GM12878 (cell line): ENCODE data around the gene ENOX2.

Source experiments
- ASH2L ChIP-seq: fragments of 300-600, 200-600 bp; sonication (generic); IDR thresholded peaks from 2 replicates; pipeline ENCODE4 v1.6.1; 2017; ENCODE audit warnings: low read depth, mild to moderate bottlenecking, borderline replicate concordance
- CTCF ChIP-seq, 3 experiments: IDR thresholded peaks in 2 of 3; conservative IDR thresholded peaks in 1 of 3; 2 replicates each; pipeline ENCODE4 v1.5.1; 2011; ENCODE audit warnings: low read depth in 3 of 3, low read length in 3 of 3, mild to moderate bottlenecking in 3 of 3, control low read depth in 2 of 3, moderate library complexity in 2 of 3, inconsistent platforms in 1 of 3, mixed read lengths in 1 of 3; ENCODE audit not compliant: control insufficient read depth in 2 of 3, insufficient read depth in 1 of 3; ENCODE audit errors: extremely low read depth in 1 of 3
- EP300 ChIP-seq, 2 experiments: fragments of 150-350 bp in 1 of 2; IDR thresholded peaks; 2 replicates each; pipeline ENCODE4 v1.6.1; 2011 to 2012; ENCODE audit warnings: low read depth in 2 of 2, low read length in 2 of 2, borderline replicate concordance in 1 of 2, improper control_type of control experiment in 1 of 2, inconsistent platforms in 1 of 2; ENCODE audit not compliant: control insufficient read depth in 1 of 2
- EZH2 ChIP-seq: IDR thresholded peaks from 2 replicates; pipeline ENCODE4 v1.6.1; 2012; ENCODE audit warnings: low read depth, mild to moderate bottlenecking, control low read depth, inconsistent platforms, low read length, borderline replicate concordance; ENCODE audit not compliant: control insufficient read depth
- IRF3 ChIP-seq: fragments of 450-650 bp; IDR thresholded peaks from 2 replicates; pipeline ENCODE4 v1.6.1; 2014; ENCODE audit warnings: mild to moderate bottlenecking
- MAX ChIP-seq: IDR thresholded peaks from 2 replicates; pipeline ENCODE4 v1.6.1; 2012; ENCODE audit warnings: low read depth, low read length, improper control_type of control experiment
- POLR2A ChIP-seq: IDR thresholded peaks from 2 replicates; pipeline ENCODE4 v1.6.1; 2011; ENCODE audit warnings: low read depth, mild to moderate bottlenecking, low read length
- RCOR1 ChIP-seq: conservative IDR thresholded peaks from 2 replicates; pipeline ENCODE4 v1.6.1; 2012; ENCODE audit warnings: low read depth, low read length, improper control_type of control experiment
- SP1 ChIP-seq: IDR thresholded peaks from one replicate; pipeline ENCODE4 v1.6.1; 2011; ENCODE audit warnings: low read depth, low read length
- SREBF1 ChIP-seq: IDR thresholded peaks from 2 replicates; pipeline ENCODE4 v1.6.1; 2012; ENCODE audit warnings: mild to moderate bottlenecking, low read length
- SREBF2 ChIP-seq: IDR thresholded peaks from 2 replicates; pipeline ENCODE4 v1.6.1; 2012; ENCODE audit warnings: mild to moderate bottlenecking, low read length
- SRF ChIP-seq, 2 experiments: IDR thresholded peaks; 2 replicates each; pipeline ENCODE4 v1.6.1; 2011; ENCODE audit warnings: low read depth in 2 of 2, low read length in 2 of 2, mild to moderate bottlenecking in 1 of 2, moderate library complexity in 1 of 2

- TF ChIP-seq EZH2 (no peak), ASH2L (no peak), SREBF2 (no peak), CTCF (IDR thresholded peaks at IDR 0.05 in 2 of 3, conservative IDR thresholded peaks at IDR 0.05 in 1 of 3; ENCODE audit: control insufficient read depth in 2 of 3, extremely low read depth in 1 of 3, insufficient read depth in 1 of 3, low read depth in 3 of 3, low read length in 3 of 3) (no peak), SRF (IDR thresholded peaks at IDR 0.05; ENCODE audit: low read depth in 2 of 2, low read length in 2 of 2) (no peak), IRF3 (no peak), RCOR1 (no peak), SREBF1 (no peak), EP300 (IDR thresholded peaks at IDR 0.05; ENCODE audit: borderline replicate concordance in 1 of 2, control insufficient read depth in 1 of 2, low read depth in 2 of 2, low read length in 2 of 2) (no peak), MAX (no peak), POLR2A (no peak), SP1 (no peak)
Measured at GRCh38 chrX:130933358-130933757, 30.3 kb upstream of the ENOX2 start.
